GM12891 (cell line): Measurements from ENCODE around the gene TMEM132D.

ENCODE experiments used
- PAX5 ChIP-seq: IDR thresholded peaks from 2 replicates; pipeline ENCODE4 v1.6.1; 2011; ENCODE audit warnings: low read length, moderate library complexity, mild to moderate bottlenecking; ENCODE audit not compliant: insufficient read depth, severe bottlenecking
- POLR2A ChIP-seq: IDR thresholded peaks from 2 replicates; pipeline ENCODE4 v1.6.1; 2011; ENCODE audit warnings: low read depth, low read length, control low read depth
- POLR2AphosphoS5 ChIP-seq: IDR thresholded peaks from 2 replicates; pipeline ENCODE4 v1.6.1; 2011; ENCODE audit warnings: low read depth, low read length, control low read depth
- POU2F2 ChIP-seq: IDR thresholded peaks from 2 replicates; pipeline ENCODE4 v1.6.1; 2011; ENCODE audit warnings: low read depth, mild to moderate bottlenecking, control low read depth, low read length, moderate library complexity
- SPI1 ChIP-seq: IDR thresholded peaks from 2 replicates; pipeline ENCODE4 v1.6.1; 2011; ENCODE audit warnings: low read depth, low read length, control low read depth
- TAF1 ChIP-seq: IDR thresholded peaks from 2 replicates; pipeline ENCODE4 v1.6.1; 2011; ENCODE audit warnings: low read depth, low read length, control low read depth

- TF ChIP-seq POLR2AphosphoS5 (no peak), POU2F2 (no peak), POLR2A (no peak), SPI1 (no peak), TAF1 (no peak), PAX5 (no peak)
Observed at GRCh38 chr12:129762436-129762835, 141.4 kb downstream of the TMEM132D start.
